Chondrocyte (in vitro differentiated cells): ENCODE data around the gene KANK2. TPM values are rescaled to one million over a fixed set of nuclear protein-coding genes. Genes with fewer than 3 reads are reported as not detected.
A peak's percentile ranks its signal among the peaks of the same experiment; 100 is the strongest.
"Not testable (repeated sequence)": the region's sequence is repeated elsewhere in the genome, so short reads cannot be mapped to it uniquely, and the experiment has no call there.

ENCODE experiments used
- DNase-seq: peaks from one replicate; pipeline ENCODE4 v3.0.0; 2021; ENCODE audit warnings: mixed read lengths, low spot score
- H3K27ac Mint-ChIP-seq: one replicate; pipeline ENCODE4 v1.8.0; 2021; ENCODE audit warnings: mild to moderate bottlenecking, moderate library complexity, mixed read lengths; ENCODE audit not compliant: unreplicated experiment
- H3K27me3 Mint-ChIP-seq: 2 replicates; pipeline ENCODE4 v1.8.0; 2021; ENCODE audit warnings: low read depth, mixed read lengths
- H3K36me3 Mint-ChIP-seq: 2 replicates; pipeline ENCODE4 v1.8.0; 2021; ENCODE audit warnings: low read depth, mixed read lengths
- H3K4me1 Mint-ChIP-seq: 2 replicates; pipeline ENCODE4 v1.8.0; 2021; ENCODE audit warnings: low read depth, mild to moderate bottlenecking, mixed read lengths
- H3K4me3 Mint-ChIP-seq: one replicate; pipeline ENCODE4 v1.8.0; 2021; ENCODE audit warnings: mild to moderate bottlenecking, moderate library complexity, mixed read lengths; ENCODE audit not compliant: unreplicated experiment
- H3K9me3 Mint-ChIP-seq: 2 replicates; pipeline ENCODE4 v1.8.0; 2021; ENCODE audit warnings: low read depth, mixed read lengths
- total RNA-seq: library from RNA; stranded (reverse); gene quantifications from 3 replicates; pipeline ENCODE4 v1.2.1, GENCODE V29; 2021
- TF ChIP-seq, protein P1 (sequence below): fragments of 200-600 bp; sonication (generic); IDR thresholded peaks from 2 replicates; pipeline ENCODE4 v1.5.0; 2021; ENCODE audit warnings: antibody characterized with exemption, mild to moderate bottlenecking, moderate library complexity

KANK2 gene
- total RNA-seq, 1 donor from 2014 or later: 243 TPM

DNA sequence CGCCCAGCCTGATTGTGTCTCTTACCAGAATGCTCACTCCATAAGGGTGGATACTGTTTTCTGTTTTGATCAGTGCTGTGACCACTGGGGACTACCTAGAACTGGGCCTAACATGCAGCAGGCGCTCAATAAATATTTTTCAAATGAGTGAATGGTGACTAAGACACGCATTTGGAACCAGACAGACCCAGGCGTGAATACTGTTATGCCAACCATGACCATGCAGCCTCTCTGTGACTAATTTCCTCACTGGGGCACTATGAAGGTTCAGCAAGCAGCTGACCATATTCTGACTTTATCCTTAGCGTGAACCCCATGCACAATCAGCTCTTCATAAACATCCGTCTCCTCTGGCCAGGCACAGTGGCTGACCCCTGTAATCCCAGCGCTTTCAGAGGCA lies 28.8 kb downstream of the KANK2 start:
- Mint-ChIP-seq H3K36me3 (peaks cover 57% of the 10 kb centered on the region), H3K4me1 (peaks cover 23% of the 10 kb centered on the region), H3K4me3 (no peak overlapping the region), H3K27me3 (no peaks in the 10 kb centered on the region), H3K9me3 (no peaks in the 10 kb centered on the region), H3K27ac (peak overlapping the region; percentile 84)
- no peak for DNase-seq
- TF ChIP-seq, protein P1, sequence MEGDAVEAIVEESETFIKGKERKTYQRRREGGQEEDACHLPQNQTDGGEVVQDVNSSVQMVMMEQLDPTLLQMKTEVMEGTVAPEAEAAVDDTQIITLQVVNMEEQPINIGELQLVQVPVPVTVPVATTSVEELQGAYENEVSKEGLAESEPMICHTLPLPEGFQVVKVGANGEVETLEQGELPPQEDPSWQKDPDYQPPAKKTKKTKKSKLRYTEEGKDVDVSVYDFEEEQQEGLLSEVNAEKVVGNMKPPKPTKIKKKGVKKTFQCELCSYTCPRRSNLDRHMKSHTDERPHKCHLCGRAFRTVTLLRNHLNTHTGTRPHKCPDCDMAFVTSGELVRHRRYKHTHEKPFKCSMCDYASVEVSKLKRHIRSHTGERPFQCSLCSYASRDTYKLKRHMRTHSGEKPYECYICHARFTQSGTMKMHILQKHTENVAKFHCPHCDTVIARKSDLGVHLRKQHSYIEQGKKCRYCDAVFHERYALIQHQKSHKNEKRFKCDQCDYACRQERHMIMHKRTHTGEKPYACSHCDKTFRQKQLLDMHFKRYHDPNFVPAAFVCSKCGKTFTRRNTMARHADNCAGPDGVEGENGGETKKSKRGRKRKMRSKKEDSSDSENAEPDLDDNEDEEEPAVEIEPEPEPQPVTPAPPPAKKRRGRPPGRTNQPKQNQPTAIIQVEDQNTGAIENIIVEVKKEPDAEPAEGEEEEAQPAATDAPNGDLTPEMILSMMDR: no peak

- Mint-ChIP-seq H3K4me1 (peaks cover 23% of the 10 kb centered on the region), H3K9me3 (no peaks in the 10 kb centered on the region), H3K27me3 (no peaks in the 10 kb centered on the region), H3K36me3 (peaks cover 47% of the 10 kb centered on the region), H3K27ac (no peak overlapping the region), H3K4me3 (no peak overlapping the region)
- TF ChIP-seq, protein P1: no peak
- DNase-seq: no peak
Observed at GRCh38 chr19:11166281-11167142, 30.8 kb downstream of the KANK2 start.

- H3K27me3 Mint-ChIP-seq: no peaks in the 10 kb centered on the region
- H3K4me1 Mint-ChIP-seq: peaks cover 23% of the 10 kb centered on the region
- TF ChIP-seq, protein P1: no peak
- H3K27ac Mint-ChIP-seq: no peak overlapping the region
- H3K36me3 Mint-ChIP-seq: peaks cover 47% of the 10 kb centered on the region
- H3K4me3 Mint-ChIP-seq: no peak overlapping the region
- no peak for DNase-seq
- H3K9me3 Mint-ChIP-seq: no peaks in the 10 kb centered on the region
Observed at GRCh38 chr19:11165486-11166030, 31.8 kb downstream of the KANK2 start.

GRCh38 chr19:11164879-11165406 lies 32.4 kb downstream of the KANK2 start:
- TF ChIP-seq, protein P1: no peak
- Mint-ChIP-seq H3K36me3 (peaks cover 43% of the 10 kb centered on the region), H3K4me1 (peaks cover 23% of the 10 kb centered on the region), H3K4me3 (no peak overlapping the region), H3K27ac (peak overlapping the region; percentile 49), H3K9me3 (no peaks in the 10 kb centered on the region), H3K27me3 (no peaks in the 10 kb centered on the region)
- no peak for DNase-seq

- Mint-ChIP-seq H3K9me3 (no peaks in the 10 kb centered on the region), H3K36me3 (peaks cover 40% of the 10 kb centered on the region), H3K27ac (no peak overlapping the region), H3K4me1 (peaks cover 25% of the 10 kb centered on the region), H3K4me3 (no peak overlapping the region), H3K27me3 (no peaks in the 10 kb centered on the region)
- TF ChIP-seq, protein P1: no peak
- DNase-seq: no peak
Observed at GRCh38 chr19:11164296-11164695, 33.0 kb downstream of the KANK2 start.

- Mint-ChIP-seq H3K4me1 (peaks cover 36% of the 10 kb centered on the region), H3K36me3 (peaks cover 14% of the 10 kb centered on the region), H3K27ac (peak overlapping the region; percentile 36)
- H3K4me3 Mint-ChIP-seq, H3K9me3 Mint-ChIP-seq, DNase-seq, H3K27me3 Mint-ChIP-seq: not testable (repeated sequence)
Observed at GRCh38 chr19:11160440-11160768, 36.9 kb downstream of the KANK2 start.
